MCF 10A (cell line): ENCODE results near the gene TNFRSF8. TPM values are rescaled to one million over a fixed set of nuclear protein-coding genes. Genes with fewer than 3 reads are reported as not detected.
"Not testable (repeated sequence)": the region's sequence is repeated elsewhere in the genome, so short reads cannot be mapped to it uniquely, and the experiment has no call there.

Experiments
- BruUV-seq: library from RNA; stranded (reverse); fragments of 400-500 nt; replicated peaks from 2 replicates; lab custom pipeline; 2021; lab: Mats Ljungman, UMichigan
- CTCF ChIA-PET: fragments of 300-600 bp; sonication (Branson Sonifier 250); formaldehyde crosslinking; extraction: SDS; loops from one replicate; lab custom pipeline; 2021; ENCODE audit warnings: antibody characterized with exemption, inconsistent platforms; lab: Yijun Ruan, JAX
- POLR2A ChIA-PET: fragments of 300-600, 350-650 bp; sonication (Branson Sonifier 250); formaldehyde crosslinking; extraction: SDS; loops from one replicate; lab custom pipeline; 2020; ENCODE audit warnings: antibody characterized with exemption, inconsistent platforms; lab: Yijun Ruan, JAX
- DNase-seq: peaks from one replicate; pipeline ENCODE4 v3.0.0-alpha.2; 2018; ENCODE audit not compliant: unreplicated experiment
- H3K27ac Mint-ChIP-seq: one replicate; pipeline ENCODE4 v1.8.0; 2022; ENCODE audit warnings: mild to moderate bottlenecking, low read depth, mixed read lengths; ENCODE audit not compliant: unreplicated experiment
- H3K27me3 Mint-ChIP-seq: one replicate; pipeline ENCODE4 v1.8.0; 2022; ENCODE audit warnings: mixed read lengths; ENCODE audit not compliant: insufficient read depth, unreplicated experiment
- H3K36me3 Mint-ChIP-seq: one replicate; pipeline ENCODE4 v1.8.0; 2022; ENCODE audit warnings: mild to moderate bottlenecking, moderate library complexity, mixed read lengths; ENCODE audit not compliant: insufficient read depth, unreplicated experiment
- H3K4me1 Mint-ChIP-seq: one replicate; pipeline ENCODE4 v1.8.0; 2022; ENCODE audit warnings: mixed read lengths; ENCODE audit not compliant: insufficient read depth, unreplicated experiment
- H3K4me3 Mint-ChIP-seq: one replicate; pipeline ENCODE4 v1.8.0; 2022; ENCODE audit warnings: mild to moderate bottlenecking, moderate library complexity, mixed read lengths; ENCODE audit not compliant: unreplicated experiment
- H3K9me3 Mint-ChIP-seq: one replicate; pipeline ENCODE4 v1.8.0; 2022; ENCODE audit warnings: mixed read lengths; ENCODE audit not compliant: unreplicated experiment
- CTCF ChIP-seq: fragments of 200-600 bp; IDR thresholded peaks from one replicate; pipeline ENCODE4 v1.8.0; 2022; ENCODE audit warnings: antibody characterized with exemption, mild to moderate bottlenecking; ENCODE audit not compliant: unreplicated experiment
- intact Hi-C: fragments of 100-400 bp; cut with micrococcal nuclease; formaldehyde crosslinking; loops from 2 replicates; pipeline ENCODE4 v1.14.1; 2022
- total RNA-seq: library from RNA; stranded (reverse); gene quantifications from 2 replicates; pipeline ENCODE4 v1.2.3, GENCODE V29; 2022

Gene TNFRSF8
- total RNA-seq, 1 experiment from 2014 or later: not detected

- no peaks in the 10 kb centered on the region for H3K27me3 Mint-ChIP-seq
- ChIA-PET POLR2A (no interaction called here), CTCF (interaction anchor here (0.7 kb wide), 1 partner anchor 189 kb away, joined by 3 read pairs; no protein-coding TSS in a partner anchor)
- DNase-seq: no peak
- intact Hi-C loops: no loop called here
- H3K9me3 Mint-ChIP-seq: no peaks in the 10 kb centered on the region
- BruUV-seq: no TSS peak
- no peak overlapping the region for H3K4me3 Mint-ChIP-seq
- no peak for TF ChIP-seq CTCF
- peaks cover 28% of the 10 kb centered on the region for H3K36me3 Mint-ChIP-seq
- H3K27ac Mint-ChIP-seq: no peak overlapping the region
- H3K4me1 Mint-ChIP-seq: no peaks in the 10 kb centered on the region
Observed at GRCh38 chr1:12029720-12030339, 33.3 kb upstream of the TNFRSF8 start.

GRCh38 chr1:12031039-12031980, 31.8 kb upstream of the TNFRSF8 start:
- ChIA-PET POLR2A (interaction anchor here (1.1 to 1.3 kb wide), 2 partner anchors 10 to 123 kb away, joined by 3 to 6 read pairs; no protein-coding TSS in a partner anchor), CTCF (interaction anchor here (0.5 to 1.3 kb wide), 12 partner anchors 8 to 1793 kb away, joined by 3 to 8 read pairs (median 4); no protein-coding TSS in a partner anchor)
- Mint-ChIP-seq H3K4me1 (no peaks in the 10 kb centered on the region), H3K36me3 (peaks cover 14% of the 10 kb centered on the region), H3K27ac (no peak overlapping the region), H3K27me3 (no peaks in the 10 kb centered on the region), H3K9me3 (no peaks in the 10 kb centered on the region), H3K4me3 (no peak overlapping the region)
- peak; percentile 40 for DNase-seq
- peak; percentile 56 for TF ChIP-seq CTCF
- no TSS peak for BruUV-seq
- intact Hi-C loops: loop anchor here (1.0 kb wide), 2 partner anchors 51 to 122 kb away; partner anchors contain the start of gene MFN2

- Mint-ChIP-seq H3K4me3 (no peak overlapping the region), H3K27me3 (no peaks in the 10 kb centered on the region), H3K36me3 (peaks cover 5% of the 10 kb centered on the region), H3K9me3 (no peaks in the 10 kb centered on the region), H3K27ac (no peak overlapping the region), H3K4me1 (no peaks in the 10 kb centered on the region)
- intact Hi-C loops: no loop called here
- POLR2A ChIA-PET: interaction anchor here (0.8 to 1.1 kb wide), 2 partner anchors 11 to 13 kb away, joined by 3 to 4 read pairs; no protein-coding TSS in a partner anchor
- CTCF ChIA-PET: interaction anchor here (0.6 to 1.3 kb wide), 2 partner anchors 9 to 193 kb away, joined by 5 read pairs; no protein-coding TSS in a partner anchor
- no TSS peak for BruUV-seq
- no peak for TF ChIP-seq CTCF
- DNase-seq: no peak
Observed at GRCh38 chr1:12032161-12032621, 30.9 kb upstream of the TNFRSF8 start.

- H3K36me3 Mint-ChIP-seq, H3K27ac Mint-ChIP-seq, H3K4me3 Mint-ChIP-seq, BruUV-seq, POLR2A ChIA-PET, H3K9me3 Mint-ChIP-seq, DNase-seq, H3K4me1 Mint-ChIP-seq, intact Hi-C loops, H3K27me3 Mint-ChIP-seq: not testable (repeated sequence)
- CTCF ChIA-PET: interaction anchor here (0.6 kb wide), 1 partner anchor 11 kb away, joined by 3 read pairs; no protein-coding TSS in a partner anchor
Observed at GRCh38 chr1:12033441-12033840, 29.7 kb upstream of the TNFRSF8 start.
